H1 (cell line): ENCODE results near the gene PIK3CG.

Experiments used
- CEBPB ChIP-seq: IDR thresholded peaks from 2 replicates; pipeline ENCODE4 v1.6.1; 2012; ENCODE audit warnings: low read depth, low read length
- CTCF ChIP-seq, 3 experiments: IDR thresholded peaks; 1 replicate in 2 of 3; 2 replicates in 1 of 3; pipeline versions ENCODE4 v1.5.1 to v1.6.1; 2011; ENCODE audit warnings: low read length in 3 of 3, mild to moderate bottlenecking in 3 of 3, inconsistent platforms in 2 of 3, low read depth in 1 of 3, moderate library complexity in 1 of 3; ENCODE audit not compliant: insufficient read depth in 1 of 3; ENCODE audit errors: control extremely low read depth in 1 of 3
- EZH2 ChIP-seq: fragments of 200-600 bp; sonication (generic); IDR thresholded peaks from 2 replicates; pipeline ENCODE4 v1.7.1; 2012; ENCODE audit warnings: low read depth, mild to moderate bottlenecking, moderate library complexity, low read length, inconsistent platforms; ENCODE audit not compliant: severe bottlenecking
- JUND ChIP-seq: IDR thresholded peaks from 2 replicates; pipeline ENCODE4 v1.6.1; 2011; ENCODE audit warnings: mild to moderate bottlenecking, improper control_type of control experiment, low read length
- MAX ChIP-seq: IDR thresholded peaks from 2 replicates; pipeline ENCODE4 v1.6.1; 2012; ENCODE audit warnings: inconsistent platforms
- POLR2A ChIP-seq, 2 experiments: IDR thresholded peaks; 1 replicate in 1 of 2; 2 replicates in 1 of 2; pipeline ENCODE4 v1.6.1; 2011; ENCODE audit warnings: low read depth in 2 of 2, low read length in 2 of 2, mild to moderate bottlenecking in 2 of 2; ENCODE audit errors: control extremely low read depth in 1 of 2
- POLR2AphosphoS5 ChIP-seq: IDR thresholded peaks from 2 replicates; pipeline ENCODE4 v1.6.1; 2011; ENCODE audit warnings: low read depth, low read length
- POU5F1 ChIP-seq: IDR thresholded peaks from 2 replicates; pipeline ENCODE4 v1.6.1; 2011; ENCODE audit warnings: low read depth, mild to moderate bottlenecking, low read length, moderate library complexity
- RFX5 ChIP-seq: IDR thresholded peaks from 2 replicates; pipeline ENCODE4 v1.6.1; 2011; ENCODE audit warnings: low read depth, low read length, improper control_type of control experiment, borderline replicate concordance
- SIN3A ChIP-seq, 2 experiments: IDR thresholded peaks in 1 of 2; conservative IDR thresholded peaks in 1 of 2; 2 replicates each; pipeline ENCODE4 v1.6.1; 2011 to 2012; ENCODE audit warnings: low read length in 2 of 2, improper control_type of control experiment in 1 of 2, low read depth in 1 of 2, mild to moderate bottlenecking in 1 of 2
- SP4 ChIP-seq: IDR thresholded peaks from 2 replicates; pipeline ENCODE4 v1.6.1; 2012; ENCODE audit warnings: low read length, inconsistent platforms
- TAF1 ChIP-seq: IDR thresholded peaks from 2 replicates; pipeline ENCODE4 v1.6.1; 2011; ENCODE audit warnings: mild to moderate bottlenecking, low read depth, low read length
- YY1 ChIP-seq: IDR thresholded peaks from 2 replicates; pipeline ENCODE4 v1.6.1; 2011; ENCODE audit warnings: low read depth, mild to moderate bottlenecking, low read length
- ZNF274 ChIP-seq: IDR thresholded peaks from 2 replicates; pipeline ENCODE4 v1.7.0; 2012; ENCODE audit warnings: low read length, borderline replicate concordance; ENCODE audit errors: extremely low read depth

DNA sequence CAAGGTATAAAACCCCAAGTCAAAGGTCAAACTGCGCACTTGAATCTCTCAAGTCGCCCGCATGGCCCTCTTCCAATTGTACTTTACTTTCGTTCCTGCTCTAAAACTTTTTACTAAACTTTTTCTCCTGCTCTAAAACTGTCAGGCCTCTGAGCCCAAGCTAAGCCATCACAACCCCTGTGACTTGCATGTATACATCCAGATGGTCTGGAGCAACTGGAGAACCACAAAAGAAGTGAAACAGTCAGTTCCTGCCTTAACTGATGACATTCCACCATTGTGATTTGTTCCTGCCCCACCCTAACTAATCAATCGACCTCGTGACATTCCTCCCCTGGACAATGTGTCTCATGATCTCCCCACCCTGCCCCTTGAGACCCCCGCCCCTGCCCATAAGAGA, 35.6 kb upstream of the PIK3CG start:
- TF ChIP-seq SP4 (no peak), CEBPB (no peak), TAF1 (no peak), EZH2 (no peak), CTCF (IDR thresholded peaks at IDR 0.05; ENCODE audit: control extremely low read depth in 1 of 3, insufficient read depth in 1 of 3, low read depth in 1 of 3, low read length in 3 of 3) (no peak), MAX (no peak), ZNF274 (no peak), SIN3A (conservative IDR thresholded peaks at IDR 0.05 in 1 of 2, IDR thresholded peaks at IDR 0.05 in 1 of 2; ENCODE audit: low read depth in 1 of 2, low read length in 2 of 2) (no peak), POLR2AphosphoS5 (no peak), JUND (no peak), POLR2A (IDR thresholded peaks at IDR 0.05; ENCODE audit: control extremely low read depth in 1 of 2, low read depth in 2 of 2, low read length in 2 of 2) (no peak), YY1 (no peak), RFX5 (no peak), POU5F1 (no peak)
